Measurements from ENCODE around the gene S100A1.
"Not testable (repeated sequence)": the region's sequence is repeated elsewhere in the genome, so short reads cannot be mapped to it uniquely, and the experiment has no call there.

S100A1 gene

GRCh38 chr1:153631047-153632022 is 3.1 kb downstream of the S100A1 start:
- no peak for DNase-seq

GRCh38 chr1:153633161-153633753 is 5.0 kb downstream of the S100A1 start:
- no peak for DNase-seq

GRCh38 chr1:153633754-153634665 is 5.8 kb downstream of the S100A1 start, which contains the start of gene CHTOP:
Gene CHTOP, plus strand, starts transcription at chr1:153634066. Its CDS starts 2,523 bp downstream, at chr1:153636589.
- peak; percentile 99 for DNase-seq

GRCh38 chr1:153635872-153636271 is 7.6 kb downstream of the S100A1 start:
- DNase-seq: no peak

GRCh38 chr1:153636312-153636711 is 8.1 kb downstream of the S100A1 start:
- DNase-seq: no peak

- DNase-seq: no peak
Observed at GRCh38 chr1:153638261-153638660, 10.0 kb downstream of the S100A1 start.

- DNase-seq: no peak
Observed at GRCh38 chr1:153639280-153639679, 11.0 kb downstream of the S100A1 start.

GRCh38 chr1:153640213-153640612 is 12.0 kb downstream of the S100A1 start:
- not testable (repeated sequence) for DNase-seq

- no peak for DNase-seq
Observed at GRCh38 chr1:153640861-153641260, 12.6 kb downstream of the S100A1 start.

GRCh38 chr1:153642161-153642560 is 13.9 kb downstream of the S100A1 start:
- no peak for DNase-seq

GRCh38 chr1:153643100-153643499 is 14.9 kb downstream of the S100A1 start:
- no peak for DNase-seq

- DNase-seq: no peak
Observed at GRCh38 chr1:153643816-153644215, 15.6 kb downstream of the S100A1 start.

GRCh38 chr1:153646672-153647345 is 18.6 kb downstream of the S100A1 start:
- no peak for DNase-seq

- no peak for DNase-seq
Observed at GRCh38 chr1:153647346-153647714, 19.1 kb downstream of the S100A1 start.

- DNase-seq: no peak
Observed at GRCh38 chr1:153648000-153648643, 19.9 kb downstream of the S100A1 start.

GRCh38 chr1:153649137-153649862 is 21.1 kb downstream of the S100A1 start:
- peak; percentile 54 for DNase-seq

GRCh38 chr1:153649863-153650235 is 21.6 kb downstream of the S100A1 start:
- peak; percentile 95 for DNase-seq

GRCh38 chr1:153651771-153652170 is 23.5 kb downstream of the S100A1 start:
- no peak for DNase-seq

GRCh38 chr1:153652805-153653500 is 24.7 kb downstream of the S100A1 start:
- no peak for DNase-seq

- no peak for DNase-seq
Observed at GRCh38 chr1:153655333-153655732, 27.1 kb downstream of the S100A1 start.

Measured in NCI-H1092 (cell line).